GM21825 (cell line): ENCODE data around the gene BDH1.

Experiments
- ATAC-seq: cut with Tn5 transposase; IDR thresholded peaks from one replicate; pipeline ENCODE4 v1.9.1; 2021; ENCODE audit warnings: mild to moderate bottlenecking, moderate library complexity; ENCODE audit not compliant: unreplicated experiment

BDH1 gene

GRCh38 chr3:197507541-197507940 is 48.2 kb downstream of the BDH1 start:
- no peak for ATAC-seq

- ATAC-seq = no peak
These were observed 48.7 kb downstream of the BDH1 start for GRCh38 chr3:197507081-197507480.

GRCh38 chr3:197505796-197506548 is 49.8 kb downstream of the BDH1 start:
- ATAC-seq = no peak

GRCh38 chr3:197504641-197505121 is 51.1 kb downstream of the BDH1 start:
- no peak for ATAC-seq

GRCh38 chr3:197504229-197504628 is 51.5 kb downstream of the BDH1 start:
- ATAC-seq = no peak

GRCh38 chr3:197503652-197504051 is 52.1 kb downstream of the BDH1 start:
- no peak for ATAC-seq

GRCh38 chr3:197501879-197502620 is 53.7 kb downstream of the BDH1 start:
- no peak for ATAC-seq

GRCh38 chr3:197501496-197501878 is 54.3 kb downstream of the BDH1 start:
- ATAC-seq = no peak

GRCh38 chr3:197500812-197501211 is 55.0 kb downstream of the BDH1 start:
- ATAC-seq = no peak

- no peak for ATAC-seq
These were observed 56.3 kb downstream of the BDH1 start for GRCh38 chr3:197499427-197499826.

- no peak for ATAC-seq
These were observed 57.1 kb downstream of the BDH1 start for GRCh38 chr3:197498499-197499241.

- ATAC-seq = no peak
These were observed 59.0 kb downstream of the BDH1 start for GRCh38 chr3:197496746-197497125.

GRCh38 chr3:197495999-197496745 is 59.6 kb downstream of the BDH1 start:
- ATAC-seq = no peak

- ATAC-seq = no peak
These were observed 60.3 kb downstream of the BDH1 start for GRCh38 chr3:197495499-197495898.

GRCh38 chr3:197495059-197495455 is 60.7 kb downstream of the BDH1 start:
- no peak for ATAC-seq

- no peak for ATAC-seq
These were observed 61.3 kb downstream of the BDH1 start for GRCh38 chr3:197494366-197495058.

GRCh38 chr3:197493049-197493448 is 62.7 kb downstream of the BDH1 start:
- ATAC-seq = no peak

- no peak for ATAC-seq
These were observed 63.7 kb downstream of the BDH1 start for GRCh38 chr3:197491923-197492664.

GRCh38 chr3:197491478-197491877 is 64.3 kb downstream of the BDH1 start:
- ATAC-seq = no peak
